A549 (cell line): Measurements from ENCODE around the gene LRP3.

Experiments
- CHD2 ChIP-seq: fragments of 150-350 bp; IDR thresholded peaks from 2 replicates; pipeline ENCODE4 v1.6.1; 2014; ENCODE audit warnings: low read length; ENCODE audit not compliant: partially characterized antibody
- CTCF ChIP-seq: fragments of >200 bp; sonication (Bioruptor Twin); formaldehyde crosslinking; IDR thresholded peaks from 3 replicates; pipeline ENCODE4 v1.5.1; 2016
- E2F6 ChIP-seq: IDR thresholded peaks from 2 replicates; pipeline ENCODE4 v1.6.1; 2012; ENCODE audit warnings: low read depth, borderline replicate concordance
- EP300 ChIP-seq, 2 experiments: fragments of >200 bp; sonication (Bioruptor Twin); formaldehyde crosslinking; IDR thresholded peaks; 2 replicates in 1 of 2; 3 replicates in 1 of 2; pipeline ENCODE4 v1.6.1; 2016 to 2017
- ESRRA ChIP-seq: fragments of 150-350 bp; IDR thresholded peaks from 2 replicates; pipeline ENCODE4 v1.6.1; 2014; ENCODE audit warnings: mild to moderate bottlenecking, low read length, borderline replicate concordance
- JUN ChIP-seq, 2 experiments: fragments of >200 bp; sonication (Bioruptor Twin); formaldehyde crosslinking; IDR thresholded peaks; 2 replicates in 1 of 2; 3 replicates in 1 of 2; pipeline ENCODE4 v1.6.1; 2016 to 2017
- POLR2A ChIP-seq: IDR thresholded peaks from 2 replicates; pipeline ENCODE4 v1.6.1; 2012; ENCODE audit warnings: mild to moderate bottlenecking, low read length
- USF2 ChIP-seq: fragments of 450-650 bp; IDR thresholded peaks from 2 replicates; pipeline ENCODE4 v1.6.1; 2014; ENCODE audit warnings: antibody characterized with exemption

GRCh38 chr19:33215438-33216197 is 21.5 kb downstream of the LRP3 start:
- no peak for TF ChIP-seq CTCF
- no peak for TF ChIP-seq E2F6
- no peak for TF ChIP-seq ESRRA
- no peak for TF ChIP-seq JUN (IDR thresholded peaks at IDR 0.05)
- TF ChIP-seq POLR2A, result no peak
- TF ChIP-seq CHD2, result no peak
- TF ChIP-seq EP300 (IDR thresholded peaks at IDR 0.05), result no peak
- no peak for TF ChIP-seq USF2
